ENCODE results near the gene RNF225. TPM values are rescaled to one million over a fixed set of nuclear protein-coding genes. Genes with fewer than 3 reads are reported as not detected.

The RNF225 gene
- total and polyA plus RNA-seq, 2 of the 13 experiments (the other 11 are each of a cell fraction or from before 2014, with no cell fraction given), result not detected

DNA sequence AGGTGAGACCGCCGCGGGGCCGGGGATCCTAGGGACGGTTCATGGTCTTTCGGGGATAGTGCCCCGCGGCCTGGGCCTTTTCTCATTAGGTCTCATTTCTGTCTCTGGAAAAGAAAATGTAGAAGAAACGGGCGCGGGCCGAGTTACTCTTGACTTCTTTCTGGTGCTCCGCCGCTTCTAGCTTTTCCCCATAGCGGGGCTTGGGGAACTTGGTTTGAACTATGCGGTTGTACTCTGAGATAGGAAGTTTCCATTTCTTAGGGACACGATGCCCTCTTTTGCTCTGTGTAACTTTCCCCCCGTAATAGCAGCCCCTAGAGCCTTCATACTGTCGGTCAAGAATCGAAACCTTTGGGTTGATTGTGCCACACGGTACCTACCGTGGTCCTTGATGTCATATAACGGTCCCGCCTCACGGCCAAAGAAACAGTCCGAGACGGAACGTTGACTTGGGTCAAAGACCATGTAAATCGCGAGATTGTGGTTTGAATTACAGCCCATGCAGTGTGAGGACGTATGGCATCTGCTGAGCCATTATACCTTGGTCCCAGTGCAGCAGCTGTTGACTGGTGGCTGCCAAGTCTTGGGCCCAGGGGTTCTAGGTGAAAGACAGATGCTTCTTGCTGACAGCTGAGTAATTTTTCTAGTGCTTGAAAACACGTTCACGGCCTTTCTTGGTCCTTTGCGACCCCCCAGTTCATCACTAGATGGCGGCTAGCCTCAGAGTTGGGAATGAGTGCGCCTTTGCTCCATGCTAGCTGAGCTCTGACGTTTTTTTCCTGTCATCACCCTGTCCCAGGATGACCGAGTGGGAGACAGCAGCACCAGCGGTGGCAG is 7.9 kb upstream of the RNF225 start (continued):
- TF ChIP-seq CTCF (CRISPR knock-in tag; IDR thresholded peaks at IDR 0.05) (peak; percentile 52), ZBTB38 (CRISPR knock-in tag; IDR thresholded peaks at IDR 0.05) (no peak), JARID2 (CRISPR knock-in tag; IDR thresholded peaks at IDR 0.05; ENCODE audit: insufficient replicate concordance) (no peak), HIC2 (CRISPR knock-in tag; IDR thresholded peaks at IDR 0.05; ENCODE audit: low read depth) (0 out of 2 replicates have a peak, but pooled peaks have one; percentile 3), ZC3H13 (CRISPR knock-in tag; IDR thresholded peaks at IDR 0.05) (no peak), ZNF160 (CRISPR knock-in tag; IDR thresholded peaks at IDR 0.05) (no peak), ZNF891 (CRISPR knock-in tag; IDR thresholded peaks at IDR 0.05) (no peak), ZNF382 (CRISPR knock-in tag; IDR thresholded peaks at IDR 0.05; ENCODE audit: borderline replicate concordance) (no peak), ATF1 (CRISPR knock-in tag; IDR thresholded peaks at IDR 0.05) (peak; percentile 27; the same call in 1 of the 2 replicates), ZNF407 (CRISPR knock-in tag; IDR thresholded peaks at IDR 0.05; ENCODE audit: not compliant biosample characterization) (no peak)
- TF ChIP-seq, protein P1, sequence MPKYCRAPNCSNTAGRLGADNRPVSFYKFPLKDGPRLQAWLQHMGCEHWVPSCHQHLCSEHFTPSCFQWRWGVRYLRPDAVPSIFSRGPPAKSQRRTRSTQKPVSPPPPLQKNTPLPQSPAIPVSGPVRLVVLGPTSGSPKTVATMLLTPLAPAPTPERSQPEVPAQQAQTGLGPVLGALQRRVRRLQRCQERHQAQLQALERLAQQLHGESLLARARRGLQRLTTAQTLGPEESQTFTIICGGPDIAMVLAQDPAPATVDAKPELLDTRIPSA (CRISPR knock-in tag; IDR thresholded peaks at IDR 0.05; ENCODE audit: borderline replicate concordance), result no peak
- TF ChIP-seq, protein P2, sequence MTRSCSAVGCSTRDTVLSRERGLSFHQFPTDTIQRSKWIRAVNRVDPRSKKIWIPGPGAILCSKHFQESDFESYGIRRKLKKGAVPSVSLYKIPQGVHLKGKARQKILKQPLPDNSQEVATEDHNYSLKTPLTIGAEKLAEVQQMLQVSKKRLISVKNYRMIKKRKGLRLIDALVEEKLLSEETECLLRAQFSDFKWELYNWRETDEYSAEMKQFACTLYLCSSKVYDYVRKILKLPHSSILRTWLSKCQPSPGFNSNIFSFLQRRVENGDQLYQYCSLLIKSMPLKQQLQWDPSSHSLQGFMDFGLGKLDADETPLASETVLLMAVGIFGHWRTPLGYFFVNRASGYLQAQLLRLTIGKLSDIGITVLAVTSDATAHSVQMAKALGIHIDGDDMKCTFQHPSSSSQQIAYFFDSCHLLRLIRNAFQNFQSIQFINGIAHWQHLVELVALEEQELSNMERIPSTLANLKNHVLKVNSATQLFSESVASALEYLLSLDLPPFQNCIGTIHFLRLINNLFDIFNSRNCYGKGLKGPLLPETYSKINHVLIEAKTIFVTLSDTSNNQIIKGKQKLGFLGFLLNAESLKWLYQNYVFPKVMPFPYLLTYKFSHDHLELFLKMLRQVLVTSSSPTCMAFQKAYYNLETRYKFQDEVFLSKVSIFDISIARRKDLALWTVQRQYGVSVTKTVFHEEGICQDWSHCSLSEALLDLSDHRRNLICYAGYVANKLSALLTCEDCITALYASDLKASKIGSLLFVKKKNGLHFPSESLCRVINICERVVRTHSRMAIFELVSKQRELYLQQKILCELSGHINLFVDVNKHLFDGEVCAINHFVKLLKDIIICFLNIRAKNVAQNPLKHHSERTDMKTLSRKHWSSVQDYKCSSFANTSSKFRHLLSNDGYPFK (CRISPR knock-in tag; IDR thresholded peaks at IDR 0.05; ENCODE audit: borderline replicate concordance), result no peak
